Type B pancreatic cell (in vitro differentiated cells): ENCODE results near the gene CCDC61. TPM values are rescaled to one million over a fixed set of nuclear protein-coding genes. Genes with fewer than 3 reads are reported as not detected.

Experiments
- DNase-seq: peaks from one replicate; pipeline ENCODE4 v3.0.0; 2021; ENCODE audit warnings: mixed read lengths; ENCODE audit not compliant: unreplicated experiment; ENCODE audit errors: extremely low spot score
- H3K27ac Mint-ChIP-seq: 2 replicates; pipeline ENCODE4 v1.8.0; 2021; ENCODE audit warnings: mild to moderate bottlenecking, mixed read lengths
- H3K27me3 Mint-ChIP-seq: 2 replicates; pipeline ENCODE4 v1.8.0; 2021; ENCODE audit warnings: mixed read lengths
- H3K36me3 Mint-ChIP-seq: 2 replicates; pipeline ENCODE4 v1.8.0; 2021; ENCODE audit warnings: mixed read lengths
- H3K4me1 Mint-ChIP-seq: one replicate; pipeline ENCODE4 v1.8.0; 2021; ENCODE audit warnings: mixed read lengths; ENCODE audit not compliant: unreplicated experiment
- H3K4me3 Mint-ChIP-seq: 2 replicates; pipeline ENCODE4 v1.8.0; 2021; ENCODE audit warnings: mild to moderate bottlenecking, mixed read lengths
- H3K9me3 Mint-ChIP-seq: 2 replicates; pipeline ENCODE4 v1.8.0; 2021; ENCODE audit warnings: mixed read lengths
- total RNA-seq: library from RNA; stranded (reverse); gene quantifications from 2 replicates; pipeline ENCODE4 v1.2.1, GENCODE V29; 2021; ENCODE audit warnings: low replicate concordance
- TF ChIP-seq, protein P1 (sequence below): fragments of 200-600 bp; sonication (generic); conservative IDR thresholded peaks from 2 replicates; pipeline ENCODE4 v1.5.0; 2021; ENCODE audit warnings: antibody characterized with exemption, mild to moderate bottlenecking

Gene CCDC61
- total RNA-seq, 1 donor from 2014 or later: 19.4 TPM

DNA sequence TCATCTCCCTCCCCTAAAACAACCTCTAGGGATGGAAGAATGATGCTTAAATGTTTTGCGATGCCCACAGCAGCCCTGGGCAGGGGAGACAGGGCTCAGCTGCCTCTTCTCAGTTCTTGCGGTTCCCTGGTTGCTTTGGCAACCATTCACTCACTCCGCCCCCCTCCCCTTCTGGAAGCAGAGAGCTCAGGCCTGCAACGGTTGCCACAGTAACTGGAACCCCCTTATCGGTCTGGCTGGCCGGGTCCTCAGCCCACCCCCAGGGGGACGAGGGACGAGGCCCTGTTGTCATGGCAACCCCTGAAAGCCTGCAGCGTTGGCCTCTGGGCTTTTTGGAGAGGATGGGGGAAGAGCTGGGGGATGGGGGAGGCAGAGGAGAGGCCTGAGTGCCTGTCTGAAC is 41.1 kb upstream of the CCDC61 start:
- no peak overlapping the region for H3K4me3 Mint-ChIP-seq
- TF ChIP-seq, protein P1, sequence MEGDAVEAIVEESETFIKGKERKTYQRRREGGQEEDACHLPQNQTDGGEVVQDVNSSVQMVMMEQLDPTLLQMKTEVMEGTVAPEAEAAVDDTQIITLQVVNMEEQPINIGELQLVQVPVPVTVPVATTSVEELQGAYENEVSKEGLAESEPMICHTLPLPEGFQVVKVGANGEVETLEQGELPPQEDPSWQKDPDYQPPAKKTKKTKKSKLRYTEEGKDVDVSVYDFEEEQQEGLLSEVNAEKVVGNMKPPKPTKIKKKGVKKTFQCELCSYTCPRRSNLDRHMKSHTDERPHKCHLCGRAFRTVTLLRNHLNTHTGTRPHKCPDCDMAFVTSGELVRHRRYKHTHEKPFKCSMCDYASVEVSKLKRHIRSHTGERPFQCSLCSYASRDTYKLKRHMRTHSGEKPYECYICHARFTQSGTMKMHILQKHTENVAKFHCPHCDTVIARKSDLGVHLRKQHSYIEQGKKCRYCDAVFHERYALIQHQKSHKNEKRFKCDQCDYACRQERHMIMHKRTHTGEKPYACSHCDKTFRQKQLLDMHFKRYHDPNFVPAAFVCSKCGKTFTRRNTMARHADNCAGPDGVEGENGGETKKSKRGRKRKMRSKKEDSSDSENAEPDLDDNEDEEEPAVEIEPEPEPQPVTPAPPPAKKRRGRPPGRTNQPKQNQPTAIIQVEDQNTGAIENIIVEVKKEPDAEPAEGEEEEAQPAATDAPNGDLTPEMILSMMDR: no peak
- peaks cover 4% of the 10 kb centered on the region for H3K9me3 Mint-ChIP-seq
- no peak overlapping the region for H3K27ac Mint-ChIP-seq
- no peaks in the 10 kb centered on the region for H3K4me1 Mint-ChIP-seq
- peaks cover 33% of the 10 kb centered on the region for H3K27me3 Mint-ChIP-seq
- DNase-seq: no peak
- H3K36me3 Mint-ChIP-seq: no peaks in the 10 kb centered on the region

DNA sequence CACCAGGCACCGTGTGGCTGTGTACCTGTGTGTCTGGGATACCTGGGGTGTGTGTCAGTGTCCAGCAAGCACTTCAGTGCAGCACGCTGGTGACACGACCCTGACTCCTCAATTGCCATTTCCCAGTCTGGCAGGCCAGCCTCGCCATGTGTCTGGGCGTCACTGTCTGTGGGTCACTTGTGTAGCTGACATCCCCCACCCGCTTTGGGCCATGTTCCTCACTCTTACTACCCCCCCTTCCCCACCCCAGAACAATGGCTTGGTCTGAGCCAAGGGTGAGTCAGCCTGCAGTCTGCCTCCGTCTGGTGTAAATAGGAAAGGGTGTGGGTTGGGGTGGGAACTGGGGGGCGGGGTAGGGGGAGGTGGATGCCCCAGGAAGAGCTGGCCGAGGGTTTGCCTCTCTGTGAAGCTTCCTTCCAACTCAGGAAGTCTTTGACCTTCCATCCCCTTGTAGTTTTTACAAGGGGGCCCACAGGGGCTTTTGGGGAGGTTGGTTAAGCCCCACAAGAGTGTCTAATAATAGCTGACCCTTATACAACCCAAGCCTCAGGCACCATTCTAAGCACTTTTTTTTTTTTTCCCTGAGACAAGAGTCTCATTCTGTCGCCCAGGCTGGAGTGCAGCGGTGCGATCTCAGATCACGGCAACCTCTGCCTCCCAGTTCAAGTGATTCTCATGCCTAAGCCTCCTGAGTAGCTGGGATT is 39.2 kb upstream of the CCDC61 start:
- Mint-ChIP-seq H3K27ac (no peak overlapping the region), H3K4me3 (no peak overlapping the region), H3K9me3 (peaks cover 4% of the 10 kb centered on the region), H3K27me3 (peaks cover 43% of the 10 kb centered on the region), H3K36me3 (no peaks in the 10 kb centered on the region), H3K4me1 (no peaks in the 10 kb centered on the region)
- DNase-seq: no peak
- TF ChIP-seq, protein P1: no peak

DNA sequence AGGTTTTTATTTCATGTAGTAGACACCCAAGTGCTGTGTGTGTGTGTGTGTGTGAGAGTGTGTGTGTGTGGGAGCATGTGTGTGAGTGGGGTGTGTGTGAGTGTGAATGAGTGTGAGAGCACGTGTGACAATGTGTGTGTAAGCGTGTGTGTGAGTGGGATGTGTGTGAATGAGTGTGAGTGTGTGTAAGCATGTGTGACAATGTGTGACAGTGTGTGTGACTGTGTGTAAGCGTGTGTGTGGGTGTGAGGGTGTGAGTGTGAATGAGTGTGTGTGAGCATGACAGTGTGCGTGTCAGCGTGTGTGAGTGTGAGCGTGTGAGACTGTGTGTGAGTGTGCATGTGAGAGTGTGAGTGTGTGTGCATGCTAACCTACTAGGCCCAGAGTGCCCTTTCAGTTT is 36.9 kb upstream of the CCDC61 start:
- H3K9me3 Mint-ChIP-seq: peaks cover under 1% of the 10 kb centered on the region
- H3K27me3 Mint-ChIP-seq: peaks cover 53% of the 10 kb centered on the region
- no peaks in the 10 kb centered on the region for H3K36me3 Mint-ChIP-seq
- no peaks in the 10 kb centered on the region for H3K4me1 Mint-ChIP-seq
- no peak overlapping the region for H3K4me3 Mint-ChIP-seq
- no peak overlapping the region for H3K27ac Mint-ChIP-seq
- TF ChIP-seq, protein P1: no peak
- no peak for DNase-seq

DNA sequence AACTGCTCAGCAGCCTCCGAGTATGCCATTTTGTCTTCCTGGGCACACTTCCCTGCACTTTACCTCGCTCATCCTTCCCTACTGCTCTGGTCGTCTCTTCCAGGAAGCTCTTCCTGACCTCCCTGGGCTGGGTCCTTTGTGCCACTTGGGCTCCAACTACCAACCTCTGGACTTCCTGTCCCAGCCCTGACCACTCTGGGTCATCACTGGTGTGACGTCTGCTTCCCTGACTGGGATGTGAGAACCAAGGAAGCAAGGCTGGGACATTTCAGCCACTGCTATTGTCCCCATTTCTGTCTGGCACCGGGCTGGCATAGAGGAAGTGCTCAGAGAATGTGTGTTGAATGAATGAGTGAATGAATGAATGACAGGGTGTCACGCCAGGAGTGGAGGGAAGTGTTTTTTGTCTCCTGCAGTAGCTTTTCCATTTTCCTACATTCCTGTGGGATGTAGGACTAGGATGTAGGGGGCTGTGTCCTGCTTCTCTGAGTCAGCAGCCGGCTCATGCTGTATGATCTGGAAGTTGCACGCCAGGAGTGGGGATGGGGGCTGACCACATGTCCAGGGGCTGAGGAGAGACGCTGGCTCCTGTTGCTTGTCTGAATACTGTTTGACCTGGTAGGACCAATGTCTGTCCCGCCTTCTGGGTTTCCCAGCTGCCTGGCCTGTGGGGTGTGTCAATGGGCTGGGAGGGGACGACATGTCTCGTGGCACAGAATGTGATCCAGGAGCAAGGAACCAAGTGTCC is 36.3 kb upstream of the CCDC61 start:
- Mint-ChIP-seq H3K9me3 (no peaks in the 10 kb centered on the region), H3K4me3 (no peak overlapping the region), H3K27me3 (peaks cover 55% of the 10 kb centered on the region), H3K4me1 (no peaks in the 10 kb centered on the region), H3K36me3 (no peaks in the 10 kb centered on the region), H3K27ac (no peak overlapping the region)
- TF ChIP-seq, protein P1: no peak
- no peak for DNase-seq

DNA sequence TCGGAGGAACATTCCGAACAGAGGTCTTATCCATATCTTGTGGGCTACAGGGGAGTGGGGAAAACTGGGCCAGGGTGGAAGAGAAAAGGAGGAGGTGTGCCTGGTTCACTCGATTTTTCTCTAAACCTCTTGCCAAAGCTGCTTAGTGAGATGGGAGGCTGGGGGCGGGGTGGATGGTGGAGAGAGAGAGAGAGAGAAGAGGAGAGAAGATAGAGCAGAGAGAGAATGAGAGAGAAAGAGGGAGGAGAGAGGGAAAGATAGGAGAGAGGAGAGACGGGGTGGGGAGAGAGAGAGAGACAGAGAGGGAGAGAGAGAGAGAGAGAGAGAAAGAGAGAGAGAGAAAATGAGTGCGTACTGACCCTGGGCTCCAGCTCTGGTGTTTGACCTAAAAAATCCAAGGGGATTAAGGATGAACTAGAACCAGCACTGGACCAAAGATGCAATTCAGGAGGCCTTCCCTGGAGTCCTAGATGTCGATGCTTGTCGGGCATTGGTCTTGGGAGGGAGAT is 35.7 kb upstream of the CCDC61 start:
- Mint-ChIP-seq H3K4me1 (no peaks in the 10 kb centered on the region), H3K27me3 (peaks cover 58% of the 10 kb centered on the region), H3K4me3 (no peak overlapping the region), H3K36me3 (no peaks in the 10 kb centered on the region), H3K9me3 (no peaks in the 10 kb centered on the region), H3K27ac (no peak overlapping the region)
- no peak for DNase-seq
- TF ChIP-seq, protein P1: no peak
